SU-DHL-6 (cell line): ENCODE measurements around the gene ELP2.

Experiments
- CTCF ChIP-seq: fragments of 200-600 bp; sonication (generic); IDR thresholded peaks from one replicate; pipeline ENCODE4 v1.5.1; 2017; ENCODE audit warnings: antibody characterized with exemption, mild to moderate bottlenecking, low read length, moderate library complexity; ENCODE audit not compliant: insufficient read depth, poor library complexity, severe bottlenecking
- EZH2phosphoT487 ChIP-seq: fragments of 200-600 bp; sonication (generic), shearing (Covaris generic); conservative IDR thresholded peaks from 2 replicates; pipeline ENCODE4 v1.6.1; 2018; ENCODE audit warnings: mild to moderate bottlenecking, antibody characterized with exemption, low read length, moderate library complexity, mixed read lengths

- TF ChIP-seq CTCF = no peak
- TF ChIP-seq EZH2phosphoT487 = no peak
Observed at GRCh38 chr18:36214811-36215210, 85.1 kb downstream of the ELP2 start.
